Measurements from ENCODE around the gene DMRTB1. TPM values are rescaled to one million over a fixed set of nuclear protein-coding genes. Genes with fewer than 3 reads are reported as not detected.

The DMRTB1 gene
- not detected for total RNA-seq (ENCODE audit: unreplicated experiment)
- long read RNA-seq, result 0 reads

GRCh38 chr1:53459321-53460175 is at the start of gene DMRTB1:
Gene DMRTB1 (plus strand): TSS chr1:53459399. CDS start chr1:53459454, 55 bp downstream.
- no peak for DNase-seq (ENCODE audit: low spot score)
- Mint-ChIP-seq H3K27ac (ENCODE audit: unreplicated experiment) (no peak within 1 kb of the TSS), H3K4me1 (ENCODE audit: unreplicated experiment) (peaks cover 12% of the 10 kb centered on the region), H3K36me3 (ENCODE audit: low read depth, unreplicated experiment) (no peaks in the 10 kb centered on the region), H3K9me3 (ENCODE audit: unreplicated experiment) (no peaks in the 10 kb centered on the region), H3K4me3 (ENCODE audit: unreplicated experiment) (no peak within 1 kb of the TSS), H3K27me3 (ENCODE audit: unreplicated experiment) (peaks cover 4% of the 10 kb centered on the region)
- no peak for TF ChIP-seq CTCF (IDR thresholded peaks at IDR 0.05; ENCODE audit: unreplicated experiment)

GRCh38 chr1:53409695-53410094 is 49.5 kb upstream of the DMRTB1 start:
- no peak for DNase-seq (ENCODE audit: low spot score)
- no peak for TF ChIP-seq CTCF (IDR thresholded peaks at IDR 0.05; ENCODE audit: unreplicated experiment)
- no peak overlapping the region for H3K4me3 Mint-ChIP-seq (ENCODE audit: unreplicated experiment)
- peaks cover 10% of the 10 kb centered on the region for H3K27me3 Mint-ChIP-seq (ENCODE audit: unreplicated experiment)
- H3K9me3 Mint-ChIP-seq (ENCODE audit: unreplicated experiment), result no peaks in the 10 kb centered on the region
- H3K4me1 Mint-ChIP-seq (ENCODE audit: unreplicated experiment), result peaks cover 6% of the 10 kb centered on the region
- no peaks in the 10 kb centered on the region for H3K36me3 Mint-ChIP-seq (ENCODE audit: low read depth, unreplicated experiment)
- no peak overlapping the region for H3K27ac Mint-ChIP-seq (ENCODE audit: unreplicated experiment)

GRCh38 chr1:53410100-53410541 is 49.1 kb upstream of the DMRTB1 start:
- Mint-ChIP-seq H3K27me3 (ENCODE audit: unreplicated experiment) (peaks cover 10% of the 10 kb centered on the region), H3K9me3 (ENCODE audit: unreplicated experiment) (no peaks in the 10 kb centered on the region)
- no peak for DNase-seq (ENCODE audit: low spot score)

GRCh38 chr1:53410701-53411100 is 48.5 kb upstream of the DMRTB1 start:
- Mint-ChIP-seq H3K4me3 (ENCODE audit: unreplicated experiment) (no peak overlapping the region), H3K9me3 (ENCODE audit: unreplicated experiment) (no peaks in the 10 kb centered on the region), H3K36me3 (ENCODE audit: low read depth, unreplicated experiment) (no peaks in the 10 kb centered on the region), H3K4me1 (ENCODE audit: unreplicated experiment) (peaks cover 6% of the 10 kb centered on the region), H3K27ac (ENCODE audit: unreplicated experiment) (no peak overlapping the region), H3K27me3 (ENCODE audit: unreplicated experiment) (peaks cover 10% of the 10 kb centered on the region)
- DNase-seq (ENCODE audit: low spot score), result no peak
- no peak for TF ChIP-seq CTCF (IDR thresholded peaks at IDR 0.05; ENCODE audit: unreplicated experiment)

More at GRCh38 chr1:53410100-53410541, 49.1 kb upstream of the DMRTB1 start:
- Mint-ChIP-seq H3K4me3 (ENCODE audit: unreplicated experiment) (no peak overlapping the region), H3K36me3 (ENCODE audit: low read depth, unreplicated experiment) (no peaks in the 10 kb centered on the region), H3K27ac (ENCODE audit: unreplicated experiment) (no peak overlapping the region), H3K4me1 (ENCODE audit: unreplicated experiment) (peaks cover 6% of the 10 kb centered on the region)
- TF ChIP-seq CTCF (IDR thresholded peaks at IDR 0.05; ENCODE audit: unreplicated experiment), result no peak

GRCh38 chr1:53411541-53412152 is 47.6 kb upstream of the DMRTB1 start:
- H3K9me3 Mint-ChIP-seq (ENCODE audit: unreplicated experiment), result no peaks in the 10 kb centered on the region

More at GRCh38 chr1:53411541-53412152, 47.6 kb upstream of the DMRTB1 start:
- peaks cover 7% of the 10 kb centered on the region for H3K27me3 Mint-ChIP-seq (ENCODE audit: unreplicated experiment)
- H3K4me3 Mint-ChIP-seq (ENCODE audit: unreplicated experiment), result no peak overlapping the region
- H3K4me1 Mint-ChIP-seq (ENCODE audit: unreplicated experiment), result peaks cover 13% of the 10 kb centered on the region
- H3K36me3 Mint-ChIP-seq (ENCODE audit: low read depth, unreplicated experiment), result no peaks in the 10 kb centered on the region
- no peak for DNase-seq (ENCODE audit: low spot score)
- no peak for TF ChIP-seq CTCF (IDR thresholded peaks at IDR 0.05; ENCODE audit: unreplicated experiment)
- H3K27ac Mint-ChIP-seq (ENCODE audit: unreplicated experiment), result no peak overlapping the region
